HG03354 (cell line): ENCODE data around the gene CHD9NB.
A peak's percentile ranks its signal among the peaks of the same experiment; 100 is the strongest.
"Not testable (repeated sequence)": the region's sequence is repeated elsewhere in the genome, so short reads cannot be mapped to it uniquely, and the experiment has no call there.

Experiments used
- ATAC-seq: cut with Tn5 transposase; IDR thresholded peaks from one replicate; pipeline ENCODE4 v1.9.1; 2021; ENCODE audit warnings: mild to moderate bottlenecking; ENCODE audit not compliant: unreplicated experiment, poor library complexity, severe bottlenecking

Gene CHD9NB

GRCh38 chr16:53059672-53060071, 7.0 kb upstream of the CHD9NB start:
- ATAC-seq, result no peak

- no peak for ATAC-seq
Measured at GRCh38 chr16:53058882-53059281, 6.2 kb upstream of the CHD9NB start.

GRCh38 chr16:53058441-53058840, 5.7 kb upstream of the CHD9NB start:
- no peak for ATAC-seq

GRCh38 chr16:53057658-53058057, 5.0 kb upstream of the CHD9NB start:
- no peak for ATAC-seq

- ATAC-seq, result no peak
Measured at GRCh38 chr16:53056392-53056881, 3.7 kb upstream of the CHD9NB start.

- no peak for ATAC-seq
Measured at GRCh38 chr16:53055541-53056391, 3.1 kb upstream of the CHD9NB start.

GRCh38 chr16:53054670-53055485, 2.2 kb upstream of the CHD9NB start, which contains the start of gene CHD9:
CHD9 (plus strand) TSS chr16:53054991; CDS start chr16:53156090, 101,099 bp downstream.
- peak; percentile 84 for ATAC-seq

GRCh38 chr16:53053967-53054669, 1.4 kb upstream of the CHD9NB start:
- peak; percentile 61 for ATAC-seq

- not testable (repeated sequence) for ATAC-seq
Measured at GRCh38 chr16:53051255-53051654, 1.4 kb downstream of the CHD9NB start.

- ATAC-seq, result no peak
Measured at GRCh38 chr16:53048139-53048915, 4.4 kb downstream of the CHD9NB start.

GRCh38 chr16:53047515-53047914, 5.2 kb downstream of the CHD9NB start:
- not testable (repeated sequence) for ATAC-seq

GRCh38 chr16:53045341-53046220, 7.1 kb downstream of the CHD9NB start:
- no peak for ATAC-seq

- no peak for ATAC-seq
Measured at GRCh38 chr16:53043986-53044601, 8.6 kb downstream of the CHD9NB start.

- ATAC-seq, result no peak
Measured at GRCh38 chr16:53043428-53043831, 9.3 kb downstream of the CHD9NB start.

GRCh38 chr16:53042235-53042701, 10.4 kb downstream of the CHD9NB start:
- ATAC-seq, result no peak

GRCh38 chr16:53041320-53042051, 11.2 kb downstream of the CHD9NB start:
- no peak for ATAC-seq

- ATAC-seq, result no peak
Measured at GRCh38 chr16:53040788-53041187, 11.9 kb downstream of the CHD9NB start.
